HUES6 (cell line): ENCODE measurements around the gene CCNA1.
A peak's percentile ranks its signal among the peaks of the same experiment; 100 is the strongest.

Source experiments
- H3K27ac ChIP-seq: 2 replicates; pipeline ENCODE4 v1.7.0; 2013; ENCODE audit warnings: low read depth, mild to moderate bottlenecking, low read length, inconsistent platforms
- H3K27me3 ChIP-seq: 2 replicates; pipeline ENCODE4 v1.6.1; 2013; ENCODE audit warnings: low read length; ENCODE audit not compliant: control insufficient read depth, insufficient read depth
- H3K36me3 ChIP-seq: 2 replicates; pipeline ENCODE4 v1.6.1; 2013; ENCODE audit warnings: low read length; ENCODE audit not compliant: control insufficient read depth, insufficient read depth
- H3K4me1 ChIP-seq: 2 replicates; pipeline ENCODE4 v1.6.1; 2013; ENCODE audit warnings: low read length; ENCODE audit not compliant: control insufficient read depth, insufficient read depth
- H3K4me3 ChIP-seq: 2 replicates; pipeline ENCODE4 v1.5.1; 2013; ENCODE audit warnings: low read depth, low read length
- H3K9ac ChIP-seq: one replicate; pipeline ENCODE4 v1.6.1; 2013; ENCODE audit warnings: mild to moderate bottlenecking, low read length
- H3K9me3 ChIP-seq: 2 replicates; pipeline ENCODE4 v1.6.1; 2013; ENCODE audit warnings: low read depth, low read length; ENCODE audit not compliant: control insufficient read depth, insufficient read depth

The CCNA1 gene

DNA sequence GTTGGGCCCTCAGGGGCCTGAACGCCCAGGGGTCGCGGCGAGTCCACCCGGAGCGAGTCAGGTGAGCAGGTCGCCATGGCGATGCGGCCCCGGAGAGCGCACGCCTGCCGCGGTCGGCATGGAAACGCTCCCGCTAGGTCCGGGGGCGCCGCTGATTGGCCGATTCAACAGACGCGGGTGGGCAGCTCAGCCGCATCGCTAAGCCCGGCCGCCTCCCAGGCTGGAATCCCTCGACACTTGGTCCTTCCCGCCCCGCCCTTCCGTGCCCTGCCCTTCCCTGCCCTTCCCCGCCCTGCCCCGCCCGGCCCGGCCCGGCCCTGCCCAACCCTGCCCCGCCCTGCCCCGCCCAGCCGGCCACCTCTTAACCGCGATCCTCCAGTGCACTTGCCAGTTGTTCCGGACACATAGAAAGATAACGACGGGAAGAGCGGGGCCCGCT, at the start of gene CCNA1:
TSS of gene CCNA1 (plus strand) at position 390 of the 439 bp plus-strand sequence. CDS start 562 bp downstream, outside the sequence.
- Histone ChIP-seq H3K9me3 (no peaks in the 10 kb centered on the region), H3K9ac (peak within 1 kb of the TSS; percentile 22), H3K4me1 (no peaks in the 10 kb centered on the region), H3K4me3 (peak within 1 kb of the TSS; percentile 81), H3K27ac (no peak within 1 kb of the TSS), H3K36me3 (no peaks in the 10 kb centered on the region), H3K27me3 (peaks cover 96% of the 10 kb centered on the region)

DNA sequence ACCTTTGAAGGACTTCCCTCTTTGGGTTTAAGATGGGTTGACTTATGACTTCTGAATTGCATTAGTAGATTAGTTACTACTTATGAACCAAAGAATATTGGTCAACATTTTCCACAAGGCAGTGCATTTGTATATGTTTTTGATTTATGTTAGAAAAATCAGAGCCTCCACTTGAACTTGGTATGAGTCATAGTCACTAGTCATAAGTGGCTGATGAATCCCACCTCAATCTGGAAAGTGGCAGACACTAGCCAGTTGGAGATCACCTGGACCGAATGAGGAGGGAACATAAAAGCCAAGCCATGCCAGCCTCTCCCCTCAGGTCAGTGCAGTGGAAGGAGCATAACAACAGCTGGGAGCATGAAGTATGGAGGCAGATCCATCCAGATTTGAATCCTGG, 46.8 kb upstream of the CCNA1 start:
- peaks cover 11% of the 10 kb centered on the region; the same call in 1 of the 2 replicates for H3K27me3 ChIP-seq
- no peaks in the 10 kb centered on the region for H3K4me1 ChIP-seq
- no peak overlapping the region for H3K4me3 ChIP-seq
- no peak overlapping the region for H3K27ac ChIP-seq
- H3K9me3 ChIP-seq, result no peaks in the 10 kb centered on the region
- H3K9ac ChIP-seq, result no peak overlapping the region
- H3K36me3 ChIP-seq, result no peaks in the 10 kb centered on the region

DNA sequence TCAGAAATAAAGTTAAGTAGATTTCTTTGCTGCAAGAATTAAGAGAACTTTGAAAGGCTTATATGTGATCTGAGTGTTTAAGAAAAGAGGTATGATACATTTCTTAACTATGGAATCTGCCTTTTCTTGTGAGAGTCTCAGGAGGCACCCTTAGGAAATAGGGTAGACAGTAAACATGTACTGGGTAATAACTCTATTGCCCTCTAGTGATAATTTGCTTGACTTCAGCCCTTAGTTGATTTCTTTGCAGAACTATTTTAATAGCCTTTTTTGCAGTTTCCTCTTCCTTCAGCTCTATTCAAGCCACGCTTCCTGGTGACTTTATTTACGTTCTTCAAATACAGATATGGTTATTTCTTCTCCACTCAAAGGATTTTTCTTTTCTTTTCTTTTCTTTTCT, 37.0 kb upstream of the CCNA1 start:
- Histone ChIP-seq H3K4me1 (no peaks in the 10 kb centered on the region), H3K27me3 (no peaks in the 10 kb centered on the region; the same call in 1 of the 2 replicates), H3K36me3 (no peaks in the 10 kb centered on the region), H3K4me3 (no peak overlapping the region), H3K27ac (no peak overlapping the region), H3K9ac (no peak overlapping the region), H3K9me3 (no peaks in the 10 kb centered on the region)

DNA sequence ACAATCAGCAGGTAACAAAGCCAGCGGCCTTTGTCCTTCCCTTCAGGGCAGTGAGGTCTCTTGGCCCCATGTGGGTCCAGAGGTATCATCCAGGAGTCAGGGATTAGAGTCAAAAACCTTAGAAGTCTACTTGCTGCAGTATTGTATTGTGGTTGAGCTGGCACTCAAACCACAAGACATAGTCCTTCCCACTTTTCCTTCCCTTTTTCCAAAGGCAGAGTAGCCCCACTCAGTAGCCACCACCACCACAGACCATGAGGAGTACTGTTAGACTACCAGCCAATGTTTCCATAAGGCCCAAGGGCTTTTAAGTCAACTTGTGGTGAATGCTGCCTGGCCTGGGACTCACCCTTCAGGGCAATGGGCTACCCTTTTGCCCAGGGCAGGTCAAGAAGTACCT, 27.1 kb upstream of the CCNA1 start:
- no peak overlapping the region for H3K9ac ChIP-seq
- no peaks in the 10 kb centered on the region for H3K9me3 ChIP-seq
- H3K36me3 ChIP-seq, result no peaks in the 10 kb centered on the region
- H3K27me3 ChIP-seq, result peaks cover 3% of the 10 kb centered on the region; the same call in 1 of the 2 replicates
- no peak overlapping the region for H3K4me3 ChIP-seq
- H3K4me1 ChIP-seq, result no peaks in the 10 kb centered on the region
- no peak overlapping the region for H3K27ac ChIP-seq

DNA sequence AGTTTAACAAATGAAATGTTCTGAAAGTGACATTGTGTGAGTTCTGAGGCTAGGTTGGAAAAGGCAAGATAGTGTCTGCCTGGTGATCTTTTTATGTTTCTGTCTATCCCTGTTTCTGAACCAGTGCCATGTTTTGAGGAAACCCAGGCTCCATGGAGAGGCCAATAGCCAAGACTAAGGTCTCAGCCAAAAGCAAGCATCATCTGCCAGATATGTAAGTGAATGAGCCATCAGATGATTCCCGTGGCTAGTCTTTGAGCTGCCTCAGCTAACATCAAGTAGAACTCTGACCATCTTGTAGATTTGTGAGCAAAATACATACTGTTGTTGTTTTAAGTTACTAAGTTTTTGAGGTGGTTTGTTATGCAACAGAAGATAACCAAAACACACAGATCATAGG, 19.6 kb upstream of the CCNA1 start:
- Histone ChIP-seq H3K27ac (no peak overlapping the region), H3K9me3 (peaks cover 13% of the 10 kb centered on the region; the same call in 1 of the 2 replicates), H3K27me3 (peaks cover 3% of the 10 kb centered on the region; the same call in 1 of the 2 replicates), H3K36me3 (no peaks in the 10 kb centered on the region), H3K4me1 (no peaks in the 10 kb centered on the region), H3K4me3 (no peak overlapping the region), H3K9ac (no peak overlapping the region)

DNA sequence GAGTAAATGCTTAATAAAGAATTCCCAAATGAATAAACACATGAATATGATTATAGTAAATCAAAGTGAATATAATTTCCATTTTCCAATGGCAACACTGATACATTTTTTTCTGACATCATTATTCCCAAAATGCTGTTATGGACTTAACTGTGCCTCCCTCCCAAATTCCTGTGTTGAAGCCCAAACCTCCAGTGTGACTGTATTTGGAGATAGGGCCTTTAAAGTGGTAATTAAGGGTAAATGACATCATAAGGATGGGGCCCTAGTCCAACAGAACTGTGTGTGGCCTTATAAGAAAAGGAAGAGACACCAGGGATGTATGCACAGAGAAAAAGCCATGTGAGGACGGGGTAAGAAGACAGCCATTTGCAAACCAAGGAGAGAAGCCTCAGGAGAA, 19.1 kb upstream of the CCNA1 start:
- no peak overlapping the region for H3K27ac ChIP-seq
- H3K4me3 ChIP-seq, result no peak overlapping the region

DNA sequence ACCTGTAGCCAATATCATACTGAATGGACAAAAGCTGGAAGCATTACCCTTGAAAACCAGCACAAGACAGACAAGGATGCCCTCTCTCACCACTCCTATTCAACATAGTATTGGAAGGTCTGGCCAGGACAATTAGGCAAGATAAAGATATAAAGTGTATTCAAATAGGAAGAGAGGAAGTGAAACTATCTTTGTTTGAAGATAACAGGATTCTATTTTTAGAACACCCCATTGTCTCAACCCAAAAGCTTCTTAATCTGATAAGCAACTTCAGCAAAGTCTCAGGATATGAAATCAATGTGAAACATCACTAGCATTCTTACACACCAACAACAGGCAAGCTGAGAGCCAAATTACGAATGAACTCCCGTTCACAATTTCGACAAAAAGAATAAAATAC, 17.8 kb upstream of the CCNA1 start:
- Histone ChIP-seq H3K4me3 (no peak overlapping the region), H3K36me3 (no peaks in the 10 kb centered on the region), H3K4me1 (peaks cover 5% of the 10 kb centered on the region; the same call in 1 of the 2 replicates), H3K27ac (no peak overlapping the region), H3K9me3 (peaks cover 13% of the 10 kb centered on the region; the same call in 1 of the 2 replicates), H3K9ac (no peak overlapping the region), H3K27me3 (no peaks in the 10 kb centered on the region)

More for the DNA sequence above, 19.1 kb upstream of the CCNA1 start:
- Histone ChIP-seq H3K9me3 (peaks cover 13% of the 10 kb centered on the region; the same call in 1 of the 2 replicates), H3K27me3 (peaks cover 3% of the 10 kb centered on the region; the same call in 1 of the 2 replicates), H3K9ac (no peak overlapping the region), H3K36me3 (no peaks in the 10 kb centered on the region), H3K4me1 (peaks cover 4% of the 10 kb centered on the region; the same call in 1 of the 2 replicates)

DNA sequence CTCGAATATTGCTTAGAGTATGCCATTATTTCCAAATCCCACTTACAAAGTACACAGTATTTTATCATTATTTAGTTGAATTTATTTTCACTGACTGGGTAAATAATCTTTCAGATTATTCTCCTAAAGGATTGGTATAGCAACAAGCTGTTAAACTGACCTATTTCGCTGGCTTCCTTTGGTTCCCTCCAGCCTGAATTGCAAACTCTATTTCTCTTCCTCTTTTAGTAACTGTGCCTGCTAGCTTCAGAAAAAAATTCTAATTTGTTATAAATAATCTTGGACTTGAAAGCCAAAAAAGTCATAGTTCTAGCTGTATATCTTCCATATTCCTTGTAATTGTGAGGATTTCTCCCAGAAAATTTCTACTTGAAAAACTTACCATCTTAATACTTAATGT, 15.0 kb upstream of the CCNA1 start:
- Histone ChIP-seq H3K27ac (no peak overlapping the region), H3K4me1 (peaks cover 5% of the 10 kb centered on the region; the same call in 1 of the 2 replicates), H3K36me3 (no peaks in the 10 kb centered on the region), H3K9me3 (peaks cover 13% of the 10 kb centered on the region; the same call in 1 of the 2 replicates), H3K9ac (no peak overlapping the region), H3K27me3 (peaks cover 6% of the 10 kb centered on the region; the same call in 1 of the 2 replicates), H3K4me3 (no peak overlapping the region)

DNA sequence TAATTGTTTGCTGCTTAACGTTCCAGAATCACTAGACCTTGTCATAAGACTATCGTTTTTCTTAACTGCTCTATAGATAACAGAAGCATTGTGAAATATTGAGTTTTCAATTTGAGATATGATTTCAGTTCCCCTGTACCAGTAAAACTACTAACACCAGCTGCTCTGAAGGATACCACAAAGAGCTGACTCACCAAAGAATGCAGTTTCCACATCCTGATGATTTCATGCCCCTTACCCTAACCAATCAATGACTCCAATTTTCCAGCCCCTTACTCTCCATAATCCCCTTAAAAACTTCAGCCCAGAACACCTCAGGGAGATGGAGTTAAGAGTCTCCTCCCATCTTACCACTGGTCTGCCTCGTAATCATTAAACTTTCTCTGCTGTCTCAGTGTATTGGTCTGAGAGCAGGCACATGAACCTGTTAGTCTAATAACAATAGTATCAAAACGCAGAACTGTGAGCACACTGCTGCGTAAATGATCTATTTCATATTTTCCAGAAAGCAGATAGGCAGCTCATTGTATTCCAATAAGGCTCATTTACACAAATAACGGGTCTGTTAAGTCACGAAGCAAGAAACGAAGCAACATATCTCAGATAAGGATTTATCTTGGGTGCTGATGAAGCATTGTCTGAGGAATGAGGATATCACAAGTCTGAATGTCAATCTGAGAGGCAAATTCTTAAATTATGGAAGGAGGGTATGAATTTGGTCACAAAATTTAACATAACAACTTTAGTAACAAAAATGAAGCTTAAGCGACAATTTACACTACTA, 14.1 kb upstream of the CCNA1 start:
- Histone ChIP-seq H3K9me3 (peaks cover 13% of the 10 kb centered on the region; the same call in 1 of the 2 replicates), H3K27me3 (peaks cover 6% of the 10 kb centered on the region; the same call in 1 of the 2 replicates), H3K4me1 (peaks cover 5% of the 10 kb centered on the region; the same call in 1 of the 2 replicates), H3K36me3 (no peaks in the 10 kb centered on the region), H3K9ac (no peak overlapping the region), H3K27ac (no peak overlapping the region), H3K4me3 (no peak overlapping the region)

DNA sequence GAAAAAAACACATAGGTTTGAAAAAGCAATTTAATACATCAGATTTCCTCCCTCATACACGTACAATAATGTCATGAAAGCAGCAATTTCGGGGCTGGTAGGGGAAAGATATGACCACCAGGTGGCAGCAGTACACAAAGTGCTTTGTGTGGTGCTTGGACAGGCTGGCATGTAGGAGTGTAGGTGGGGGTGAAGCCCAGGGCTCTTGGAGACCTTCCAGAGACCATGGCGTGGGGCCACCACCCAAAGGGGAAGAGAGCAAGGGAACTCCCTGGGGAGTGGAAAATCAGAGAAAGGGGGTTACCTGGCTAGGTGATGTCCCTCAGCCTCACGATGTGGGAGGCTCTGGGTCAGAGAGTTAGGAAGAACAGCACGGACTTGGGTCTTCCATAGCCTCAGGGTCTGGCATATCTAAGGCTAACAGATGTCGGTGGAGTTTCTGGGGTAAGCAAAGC, 11.8 kb upstream of the CCNA1 start:
- no peaks in the 10 kb centered on the region for H3K36me3 ChIP-seq
- H3K9ac ChIP-seq, result no peak overlapping the region
- H3K9me3 ChIP-seq, result 0 out of 2 replicates have a peak, but pooled peaks cover 3% of the 10 kb centered on the region
- H3K27ac ChIP-seq, result no peak overlapping the region
- peaks cover 5% of the 10 kb centered on the region; the same call in 1 of the 2 replicates for H3K4me1 ChIP-seq
- no peak overlapping the region for H3K4me3 ChIP-seq
- H3K27me3 ChIP-seq, result peaks cover 6% of the 10 kb centered on the region; the same call in 1 of the 2 replicates

DNA sequence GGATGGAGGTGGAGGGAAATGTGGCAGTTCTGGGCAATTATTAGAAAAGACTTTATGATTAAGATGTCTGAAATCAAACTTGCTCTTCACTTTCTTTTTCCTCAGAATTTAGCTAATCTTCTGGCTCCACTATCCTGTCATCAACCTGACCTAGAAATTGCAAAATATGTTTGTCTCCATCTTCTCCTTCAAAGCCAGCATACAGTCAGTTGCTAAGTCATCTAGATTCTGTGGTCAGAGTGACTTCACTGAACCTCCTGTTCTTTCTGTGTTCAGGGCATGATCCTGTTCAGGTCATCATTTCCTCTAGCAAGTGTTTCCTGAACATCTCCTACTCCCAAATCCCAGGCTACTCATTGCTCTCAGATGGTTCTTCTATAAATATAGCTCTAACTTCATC, 10.8 kb upstream of the CCNA1 start:
- no peak overlapping the region for H3K27ac ChIP-seq
- H3K36me3 ChIP-seq, result no peaks in the 10 kb centered on the region
- H3K4me1 ChIP-seq, result peaks cover 5% of the 10 kb centered on the region; the same call in 1 of the 2 replicates
- H3K9ac ChIP-seq, result no peak overlapping the region
- peaks cover 6% of the 10 kb centered on the region; the same call in 1 of the 2 replicates for H3K27me3 ChIP-seq
- no peak overlapping the region for H3K4me3 ChIP-seq
- H3K9me3 ChIP-seq, result no peaks in the 10 kb centered on the region
